ENCODE data around the gene CRY1.

The CRY1 gene

GRCh38 chr12:106973545-106973944, 119.8 kb downstream of the CRY1 start:
- Histone ChIP-seq H3K36me3 (ENCODE audit: control insufficient read depth, insufficient read depth, low read length) (peaks cover 4% of the 10 kb centered on the region), H3K27me3 (replicated peaks; ENCODE audit: control insufficient read depth, insufficient read depth, low read length) (no peaks in the 10 kb centered on the region), H3K4me3 (replicated peaks; ENCODE audit: low read depth, low read length) (no peak overlapping the region)
- DNase-seq (ENCODE audit: extremely low read depth, insufficient read length) = no peak
- no peak for TF ChIP-seq CTCF (IDR thresholded peaks at IDR 0.05; ENCODE audit: insufficient read depth, low read length, poor library complexity, severe bottlenecking)

- Histone ChIP-seq H3K27me3 (replicated peaks; ENCODE audit: control insufficient read depth, insufficient read depth, low read length) (no peaks in the 10 kb centered on the region), H3K4me3 (replicated peaks; ENCODE audit: low read depth, low read length) (no peak overlapping the region), H3K36me3 (ENCODE audit: control insufficient read depth, insufficient read depth, low read length) (peaks cover 4% of the 10 kb centered on the region)
- no peak for TF ChIP-seq CTCF (IDR thresholded peaks at IDR 0.05; ENCODE audit: insufficient read depth, low read length, poor library complexity, severe bottlenecking)
- no peak for DNase-seq (ENCODE audit: extremely low read depth, insufficient read length)
Measured at GRCh38 chr12:106971065-106971464, 122.3 kb downstream of the CRY1 start.

GRCh38 chr12:106964526-106964925, 128.8 kb downstream of the CRY1 start:
- Histone ChIP-seq H3K4me3 (replicated peaks; ENCODE audit: low read depth, low read length) (no peak overlapping the region), H3K27me3 (replicated peaks; ENCODE audit: control insufficient read depth, insufficient read depth, low read length) (no peaks in the 10 kb centered on the region), H3K36me3 (ENCODE audit: control insufficient read depth, insufficient read depth, low read length) (peaks cover 6% of the 10 kb centered on the region; the same call in 1 of the 2 replicates)
- no peak for DNase-seq (ENCODE audit: extremely low read depth, insufficient read length)
- no peak for TF ChIP-seq CTCF (IDR thresholded peaks at IDR 0.05; ENCODE audit: insufficient read depth, low read length, poor library complexity, severe bottlenecking)

GRCh38 chr12:106962286-106962685, 131.1 kb downstream of the CRY1 start:
- no peak for TF ChIP-seq CTCF (IDR thresholded peaks at IDR 0.05; ENCODE audit: insufficient read depth, low read length, poor library complexity, severe bottlenecking)
- Histone ChIP-seq H3K4me3 (replicated peaks; ENCODE audit: low read depth, low read length) (no peak overlapping the region), H3K27me3 (replicated peaks; ENCODE audit: control insufficient read depth, insufficient read depth, low read length) (no peaks in the 10 kb centered on the region), H3K36me3 (ENCODE audit: control insufficient read depth, insufficient read depth, low read length) (peaks cover 6% of the 10 kb centered on the region)
- no peak for DNase-seq (ENCODE audit: extremely low read depth, insufficient read length)

GRCh38 chr12:106960443-106960842, 132.9 kb downstream of the CRY1 start:
- TF ChIP-seq CTCF (IDR thresholded peaks at IDR 0.05; ENCODE audit: insufficient read depth, low read length, poor library complexity, severe bottlenecking) = no peak

GRCh38 chr12:106957583-106957982, 135.8 kb downstream of the CRY1 start:
- Histone ChIP-seq H3K4me3 (replicated peaks; ENCODE audit: low read depth, low read length) (peak overlapping the region; percentile 98), H3K27me3 (replicated peaks; ENCODE audit: control insufficient read depth, insufficient read depth, low read length) (no peaks in the 10 kb centered on the region), H3K36me3 (ENCODE audit: control insufficient read depth, insufficient read depth, low read length) (peaks cover 3% of the 10 kb centered on the region; the same call in 1 of the 2 replicates)
- TF ChIP-seq CTCF (IDR thresholded peaks at IDR 0.05; ENCODE audit: insufficient read depth, low read length, poor library complexity, severe bottlenecking) = no peak
- no peak for DNase-seq (ENCODE audit: extremely low read depth, insufficient read length)

More at GRCh38 chr12:106960443-106960842, 132.9 kb downstream of the CRY1 start:
- Histone ChIP-seq H3K27me3 (replicated peaks; ENCODE audit: control insufficient read depth, insufficient read depth, low read length) (no peaks in the 10 kb centered on the region), H3K36me3 (ENCODE audit: control insufficient read depth, insufficient read depth, low read length) (peaks cover 6% of the 10 kb centered on the region), H3K4me3 (replicated peaks; ENCODE audit: low read depth, low read length) (no peak overlapping the region)
- DNase-seq (ENCODE audit: extremely low read depth, insufficient read length) = no peak
